ENCODE results near the gene CAPN1. TPM values are rescaled to one million over a fixed set of nuclear protein-coding genes. Genes with fewer than 3 reads are reported as not detected.
A peak's percentile ranks its signal among the peaks of the same experiment; 100 is the strongest.

Gene CAPN1
- total and polyA plus RNA-seq, 9 of the 15 experiments (the other 6 are each of a cell fraction or from before 2014, with no cell fraction given): 3.5 to 199 (median 61.6) TPM

GRCh38 chr11:65181569-65182257, at the start of gene CAPN1 (continued):
- no peak for TF ChIP-seq ZZZ3 (IDR thresholded peaks at IDR 0.05)
- TF ChIP-seq SRSF9 (IDR thresholded peaks at IDR 0.05; ENCODE audit: borderline replicate concordance, low read depth, low read length): no peak
- TF ChIP-seq FOXK1 (CRISPR knock-in tag; IDR thresholded peaks at IDR 0.05; ENCODE audit: borderline replicate concordance): no peak
- TF ChIP-seq TCFL5 (CRISPR knock-in tag; conservative IDR thresholded peaks at IDR 0.05): no peak
- no peak for TF ChIP-seq TAF1 (IDR thresholded peaks at IDR 0.05; ENCODE audit: control insufficient read depth, extremely low read depth, insufficient read depth, low read length, severe bottlenecking)
- no peak for TF ChIP-seq ELF4 (CRISPR knock-in tag; IDR thresholded peaks at IDR 0.05)
- no peak for TF ChIP-seq ZKSCAN1 (IDR thresholded peaks at IDR 0.05; ENCODE audit: low read depth, low read length)
- TF ChIP-seq CEBPB (tag; IDR thresholded peaks at IDR 0.05): no peak
- TF ChIP-seq ZNF830 (CRISPR knock-in tag; IDR thresholded peaks at IDR 0.05): no peak
- TF ChIP-seq FOXJ2 (tag; IDR thresholded peaks at IDR 0.05): peak; percentile 43; the same call in 1 of the 2 replicates
- TF ChIP-seq GATA2 (CRISPR knock-in tag; IDR thresholded peaks at IDR 0.05): no peak
- no peak for TF ChIP-seq ZBTB34 (CRISPR knock-in tag; IDR thresholded peaks at IDR 0.05)
- TF ChIP-seq CHD7 (IDR thresholded peaks at IDR 0.05; ENCODE audit: low read depth, low read length): no peak

Data from K562 (cell line).